ES-I3 (cell line): ENCODE data around the gene VWA5B1.

Experiments used
- H3K36me3 ChIP-seq: 2 replicates; pipeline ENCODE4 v1.6.1; 2013; ENCODE audit warnings: mild to moderate bottlenecking, low read length, control low read depth, moderate library complexity; ENCODE audit not compliant: insufficient read depth
- H3K4me1 ChIP-seq: 2 replicates; pipeline ENCODE4 v1.6.1; 2013; ENCODE audit warnings: mild to moderate bottlenecking, control low read depth, low read length; ENCODE audit not compliant: insufficient read depth
- H3K9ac ChIP-seq: 2 replicates; pipeline ENCODE4 v1.6.1; 2013; ENCODE audit warnings: low read depth, mild to moderate bottlenecking, low read length, moderate library complexity
- H3K9me3 ChIP-seq: 2 replicates; pipeline ENCODE4 v1.6.1; 2013; ENCODE audit warnings: mild to moderate bottlenecking, low read length, moderate library complexity; ENCODE audit not compliant: control insufficient read depth, insufficient read depth

VWA5B1 gene

GRCh38 chr1:20343149-20343937, 52.7 kb downstream of the VWA5B1 start:
- Histone ChIP-seq H3K9me3 (no peaks in the 10 kb centered on the region), H3K36me3 (no peaks in the 10 kb centered on the region), H3K4me1 (peaks cover 4% of the 10 kb centered on the region; the same call in 1 of the 2 replicates), H3K9ac (peak overlapping the region; percentile 72)

GRCh38 chr1:20343938-20344302, 53.2 kb downstream of the VWA5B1 start:
- peaks cover 4% of the 10 kb centered on the region; the same call in 1 of the 2 replicates for H3K4me1 ChIP-seq
- no peaks in the 10 kb centered on the region for H3K36me3 ChIP-seq
- H3K9me3 ChIP-seq, result no peaks in the 10 kb centered on the region
- H3K9ac ChIP-seq, result peak overlapping the region; percentile 72; the same call in 1 of the 2 replicates

- peaks cover 4% of the 10 kb centered on the region; the same call in 1 of the 2 replicates for H3K4me1 ChIP-seq
- H3K9me3 ChIP-seq, result no peaks in the 10 kb centered on the region
- H3K36me3 ChIP-seq, result no peaks in the 10 kb centered on the region
- H3K9ac ChIP-seq, result no peak overlapping the region
These were observed 54.1 kb downstream of the VWA5B1 start for GRCh38 chr1:20344738-20345137.

- Histone ChIP-seq H3K9ac (no peak overlapping the region), H3K36me3 (no peaks in the 10 kb centered on the region), H3K9me3 (no peaks in the 10 kb centered on the region), H3K4me1 (peaks cover 4% of the 10 kb centered on the region; the same call in 1 of the 2 replicates)
These were observed 54.7 kb downstream of the VWA5B1 start for GRCh38 chr1:20345419-20345818.

- Histone ChIP-seq H3K4me1 (peaks cover 4% of the 10 kb centered on the region; the same call in 1 of the 2 replicates), H3K36me3 (no peaks in the 10 kb centered on the region), H3K9ac (no peak overlapping the region), H3K9me3 (no peaks in the 10 kb centered on the region)
These were observed 55.8 kb downstream of the VWA5B1 start for GRCh38 chr1:20346433-20346832.

GRCh38 chr1:20347699-20348098, 57.0 kb downstream of the VWA5B1 start:
- Histone ChIP-seq H3K4me1 (peaks cover under 1% of the 10 kb centered on the region; the same call in 1 of the 2 replicates), H3K36me3 (no peaks in the 10 kb centered on the region), H3K9ac (no peak overlapping the region), H3K9me3 (no peaks in the 10 kb centered on the region)

GRCh38 chr1:20348326-20348915, 57.7 kb downstream of the VWA5B1 start:
- no peaks in the 10 kb centered on the region; the same call in 1 of the 2 replicates for H3K4me1 ChIP-seq
- H3K9ac ChIP-seq, result no peak overlapping the region
- no peaks in the 10 kb centered on the region for H3K9me3 ChIP-seq
- no peaks in the 10 kb centered on the region for H3K36me3 ChIP-seq

GRCh38 chr1:20349561-20349960, 58.9 kb downstream of the VWA5B1 start:
- Histone ChIP-seq H3K36me3 (no peaks in the 10 kb centered on the region), H3K4me1 (no peaks in the 10 kb centered on the region), H3K9me3 (no peaks in the 10 kb centered on the region), H3K9ac (no peak overlapping the region)

GRCh38 chr1:20349971-20350370, 59.3 kb downstream of the VWA5B1 start:
- Histone ChIP-seq H3K9me3 (no peaks in the 10 kb centered on the region), H3K4me1 (no peaks in the 10 kb centered on the region), H3K36me3 (no peaks in the 10 kb centered on the region), H3K9ac (no peak overlapping the region)

- Histone ChIP-seq H3K4me1 (no peaks in the 10 kb centered on the region), H3K36me3 (no peaks in the 10 kb centered on the region), H3K9me3 (no peaks in the 10 kb centered on the region), H3K9ac (no peak overlapping the region)
These were observed 59.7 kb downstream of the VWA5B1 start for GRCh38 chr1:20350421-20350820.

GRCh38 chr1:20351911-20352701, 61.4 kb downstream of the VWA5B1 start:
- no peaks in the 10 kb centered on the region for H3K4me1 ChIP-seq
- no peak overlapping the region for H3K9ac ChIP-seq
- no peaks in the 10 kb centered on the region for H3K9me3 ChIP-seq
- no peaks in the 10 kb centered on the region for H3K36me3 ChIP-seq

GRCh38 chr1:20353836-20354235, 63.2 kb downstream of the VWA5B1 start:
- H3K4me1 ChIP-seq, result no peaks in the 10 kb centered on the region; the same call in 1 of the 2 replicates
- H3K9ac ChIP-seq, result no peak overlapping the region
- no peaks in the 10 kb centered on the region for H3K9me3 ChIP-seq
- H3K36me3 ChIP-seq, result no peaks in the 10 kb centered on the region

- H3K4me1 ChIP-seq, result no peaks in the 10 kb centered on the region; the same call in 1 of the 2 replicates
- H3K9me3 ChIP-seq, result no peaks in the 10 kb centered on the region
- H3K9ac ChIP-seq, result no peak overlapping the region
- H3K36me3 ChIP-seq, result no peaks in the 10 kb centered on the region
These were observed 63.9 kb downstream of the VWA5B1 start for GRCh38 chr1:20354610-20355009.

GRCh38 chr1:20355101-20355827, 64.6 kb downstream of the VWA5B1 start:
- Histone ChIP-seq H3K9me3 (no peaks in the 10 kb centered on the region), H3K9ac (no peak overlapping the region), H3K4me1 (no peaks in the 10 kb centered on the region; the same call in 1 of the 2 replicates), H3K36me3 (no peaks in the 10 kb centered on the region)
